HepG2 (cell line): ENCODE data around the gene PTMA. TPM values are rescaled to one million over a fixed set of nuclear protein-coding genes. Genes with fewer than 3 reads are reported as not detected.

Source experiments
- CBX2 ChIP-seq, 2 experiments: fragments of 200-600 bp in 1 of 2; sonication (generic); formaldehyde crosslinking in 1 of 2; IDR thresholded peaks; 2 replicates each; pipeline versions ENCODE4 v1.7.0 to v1.8.1; 2018 to 2022; ENCODE audit warnings: low read depth in 2 of 2, low read length in 1 of 2, mild to moderate bottlenecking in 1 of 2, missing genetic modification reagents in 1 of 2
- CCDC6 ChIP-seq: sonication (generic); formaldehyde crosslinking; IDR thresholded peaks from 2 replicates; pipeline ENCODE4 v1.8.1; 2022; ENCODE audit warnings: mild to moderate bottlenecking, missing genetic modification reagents, moderate library complexity
- HNRNPLL ChIP-seq: fragments of 200-400 bp; formaldehyde crosslinking; IDR thresholded peaks from 2 replicates; pipeline ENCODE4 v1.6.1; 2017; ENCODE audit warnings: mild to moderate bottlenecking, low read depth, low read length; ENCODE audit not compliant: poor library complexity, severe bottlenecking
- HOXA3 ChIP-seq: sonication (generic); formaldehyde crosslinking; IDR thresholded peaks from 2 replicates; pipeline ENCODE4 v1.5.0; 2020; ENCODE audit warnings: missing genetic modification reagents
- KDM5A ChIP-seq: fragments of 200-600 bp; sonication (generic); IDR thresholded peaks from 2 replicates; pipeline ENCODE4 v1.7.0; 2018; ENCODE audit warnings: antibody characterized with exemption, mild to moderate bottlenecking, low read length, borderline replicate concordance
- NPAS2 ChIP-seq: sonication (generic); formaldehyde crosslinking; IDR thresholded peaks from 2 replicates; pipeline ENCODE4 v1.8.0; 2022; ENCODE audit warnings: mild to moderate bottlenecking, missing genetic modification reagents, borderline replicate concordance
- PLRG1 ChIP-seq: fragments of 450-650 bp; conservative IDR thresholded peaks from 2 replicates; pipeline ENCODE4 v1.6.1; 2016
- POLR2G ChIP-seq: fragments of 200-400 bp; formaldehyde crosslinking; IDR thresholded peaks from 2 replicates; pipeline ENCODE4 v1.6.1; 2018; ENCODE audit warnings: mild to moderate bottlenecking, low read depth, low read length, moderate library complexity
- SETDB1 ChIP-seq: sonication (generic); formaldehyde crosslinking; IDR thresholded peaks from 2 replicates; pipeline ENCODE4 v1.5.1; 2020; ENCODE audit warnings: missing genetic modification reagents, mild to moderate bottlenecking, borderline replicate concordance
- SRSF1 ChIP-seq: fragments of 200-400 bp; formaldehyde crosslinking; optimal IDR thresholded peaks from 2 replicates; pipeline ENCODE3; 2017; ENCODE audit warnings: mild to moderate bottlenecking, low read depth, low read length, moderate library complexity
- ZBTB20 ChIP-seq: sonication (generic); formaldehyde crosslinking; IDR thresholded peaks from 2 replicates; pipeline ENCODE4 v1.8.1; 2023; ENCODE audit warnings: missing genetic modification reagents, low read depth, mild to moderate bottlenecking, borderline replicate concordance
- ZFAT ChIP-seq: sonication (generic); formaldehyde crosslinking; conservative IDR thresholded peaks from 2 replicates; pipeline ENCODE4 v1.8.1; 2023; ENCODE audit warnings: missing genetic modification reagents, inconsistent platforms
- ZNF296 ChIP-seq: sonication (generic); formaldehyde crosslinking; conservative IDR thresholded peaks from 2 replicates; pipeline ENCODE4 v1.5.0; 2020; ENCODE audit warnings: mild to moderate bottlenecking, missing genetic modification reagents
- ZNF317 ChIP-seq: sonication (generic); formaldehyde crosslinking; IDR thresholded peaks from 2 replicates; pipeline ENCODE4 v1.5.0; 2020; ENCODE audit warnings: mild to moderate bottlenecking, missing genetic modification reagents
- ZNF335 ChIP-seq: sonication (generic); formaldehyde crosslinking; IDR thresholded peaks from 2 replicates; pipeline ENCODE4 v1.4.0; 2020; ENCODE audit warnings: missing genetic modification reagents
- polyA plus RNA-seq, 8 experiments: library from polyadenylated mRNA; depleted of rRNA in 3 of 8; stranded (reverse) in 7 of 8; unstranded in 1 of 8; fragments of >200 nt; fragmentation: Illumina TruSeq in 4 of 8; extraction: Trizol in 4 of 8; gene quantifications; 2 replicates each; pipeline versions ENCODE4 v1.2.1 to v1.2.3, GENCODE V29; 2011 to 2016; ENCODE audit warnings: low read depth in 4 of 8, missing spikeins in 1 of 8, mixed read lengths in 1 of 8; ENCODE audit not compliant: insufficient read depth in 1 of 8
- total RNA-seq, 5 experiments: library from RNA; depleted of rRNA; stranded (reverse); fragments of >200 nt; fragmentation: Illumina TruSeq; extraction: Trizol; gene quantifications; 2 replicates each; pipeline ENCODE4 v1.2.3, GENCODE V29; 2016; ENCODE audit warnings: low read depth in 1 of 5
- TF ChIP-seq, protein P1 (sequence below): sonication (generic); formaldehyde crosslinking; IDR thresholded peaks from 2 replicates; pipeline ENCODE4 v1.5.0; 2020; ENCODE audit warnings: missing genetic modification reagents, mild to moderate bottlenecking, borderline replicate concordance
- TF ChIP-seq, protein P2 (sequence below), 2 experiments: sonication (generic) in 1 of 2; formaldehyde crosslinking in 1 of 2; IDR thresholded peaks; 2 replicates each; pipeline versions ENCODE4 v1.5.1 to v1.6.1; 2011 to 2020; ENCODE audit warnings: borderline replicate concordance in 1 of 2, low read depth in 1 of 2, low read length in 1 of 2, mild to moderate bottlenecking in 1 of 2, missing genetic modification reagents in 1 of 2, moderate library complexity in 1 of 2
- TF ChIP-seq, protein P3 (sequence below): sonication (generic); formaldehyde crosslinking; IDR thresholded peaks from 2 replicates; pipeline ENCODE4 v1.8.0; 2022; ENCODE audit warnings: mild to moderate bottlenecking, missing genetic modification reagents, moderate library complexity
- TF ChIP-seq, protein P4 (sequence below): sonication (generic); formaldehyde crosslinking; conservative IDR thresholded peaks from 2 replicates; pipeline ENCODE4 v1.8.0; 2022; ENCODE audit warnings: low read depth, missing genetic modification reagents
- TF ChIP-seq, protein P5 (sequence below): sonication (generic); formaldehyde crosslinking; IDR thresholded peaks from 2 replicates; pipeline ENCODE4 v1.9.0; 2021; ENCODE audit warnings: missing genetic modification reagents, mild to moderate bottlenecking, borderline replicate concordance

PTMA gene
- total and polyA plus RNA-seq, 2 of the 13 experiments (the other 11 are each of a cell fraction or from before 2014, with no cell fraction given): 190 to 1,086 TPM

DNA sequence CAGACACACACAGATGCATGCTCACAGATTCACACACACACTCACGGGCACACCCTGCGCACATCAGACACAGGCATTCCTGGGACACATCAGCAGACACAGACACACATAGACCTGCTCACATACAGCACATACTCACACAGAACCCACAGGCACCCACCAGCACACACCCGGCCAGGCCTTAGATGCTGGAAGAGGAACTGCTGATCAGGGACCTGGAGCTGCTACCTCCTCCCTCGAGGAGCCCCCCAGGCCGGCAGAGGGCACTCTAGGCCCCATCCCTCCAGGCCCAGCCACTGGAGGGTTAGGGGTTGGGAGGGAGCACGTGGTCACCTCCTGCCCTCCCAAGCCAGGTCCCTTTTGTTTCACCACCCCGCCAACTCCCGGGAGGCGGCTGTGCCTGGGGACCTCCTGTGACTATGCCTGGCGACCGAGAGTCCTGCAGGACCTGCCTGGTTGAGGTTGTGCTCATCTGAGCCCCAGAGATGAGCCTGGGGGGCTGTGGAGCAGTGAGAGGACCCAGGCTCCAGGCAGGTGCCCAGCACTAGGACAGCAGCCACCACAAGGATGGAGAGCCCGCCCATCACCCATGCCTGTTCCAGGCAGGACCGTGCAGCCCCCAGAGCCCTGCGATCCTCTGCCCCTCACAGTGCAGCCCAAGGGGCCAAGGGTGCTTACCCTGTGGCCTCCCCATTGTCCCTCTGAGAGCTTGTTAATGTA, 21.0 kb upstream of the PTMA start (continued):
- TF ChIP-seq, protein P1, sequence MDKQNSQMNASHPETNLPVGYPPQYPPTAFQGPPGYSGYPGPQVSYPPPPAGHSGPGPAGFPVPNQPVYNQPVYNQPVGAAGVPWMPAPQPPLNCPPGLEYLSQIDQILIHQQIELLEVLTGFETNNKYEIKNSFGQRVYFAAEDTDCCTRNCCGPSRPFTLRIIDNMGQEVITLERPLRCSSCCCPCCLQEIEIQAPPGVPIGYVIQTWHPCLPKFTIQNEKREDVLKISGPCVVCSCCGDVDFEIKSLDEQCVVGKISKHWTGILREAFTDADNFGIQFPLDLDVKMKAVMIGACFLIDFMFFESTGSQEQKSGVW (CRISPR knock-in tag): no peak
- TF ChIP-seq ZBTB20 (CRISPR knock-in tag) (0 out of 2 replicates have a peak, but pooled peaks have one; percentile 25), SRSF1 (peak; percentile 82), POLR2G (peak; percentile 80), PLRG1 (no peak), NPAS2 (CRISPR knock-in tag) (no peak), ZFAT (CRISPR knock-in tag) (no peak), SETDB1 (CRISPR knock-in tag) (no peak), CCDC6 (CRISPR knock-in tag) (0 out of 2 replicates have a peak, but pooled peaks have one; percentile 49), ZNF296 (CRISPR knock-in tag) (no peak), CBX2 (IDR thresholded peaks at IDR 0.05; ENCODE audit: low read depth, low read length) (no peak), CBX2 (CRISPR knock-in tag; IDR thresholded peaks at IDR 0.05; ENCODE audit: low read depth) (no peak; the same call in 1 of the 2 replicates), ZNF317 (peak; percentile 95), KDM5A (no peak), HNRNPLL (peak; percentile 45), ZNF335 (peak; percentile 70; the same call in 1 of the 2 replicates), HOXA3 (CRISPR knock-in tag) (peak; percentile 68; the same call in 1 of the 2 replicates)
- TF ChIP-seq, protein P2, sequence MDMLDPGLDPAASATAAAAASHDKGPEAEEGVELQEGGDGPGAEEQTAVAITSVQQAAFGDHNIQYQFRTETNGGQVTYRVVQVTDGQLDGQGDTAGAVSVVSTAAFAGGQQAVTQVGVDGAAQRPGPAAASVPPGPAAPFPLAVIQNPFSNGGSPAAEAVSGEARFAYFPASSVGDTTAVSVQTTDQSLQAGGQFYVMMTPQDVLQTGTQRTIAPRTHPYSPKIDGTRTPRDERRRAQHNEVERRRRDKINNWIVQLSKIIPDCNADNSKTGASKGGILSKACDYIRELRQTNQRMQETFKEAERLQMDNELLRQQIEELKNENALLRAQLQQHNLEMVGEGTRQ (IDR thresholded peaks at IDR 0.05; ENCODE audit: low read depth, low read length): peak; percentile 78
- TF ChIP-seq, protein P2 (CRISPR knock-in tag; IDR thresholded peaks at IDR 0.05; ENCODE audit: borderline replicate concordance): peak; percentile 89
- TF ChIP-seq, protein P3, sequence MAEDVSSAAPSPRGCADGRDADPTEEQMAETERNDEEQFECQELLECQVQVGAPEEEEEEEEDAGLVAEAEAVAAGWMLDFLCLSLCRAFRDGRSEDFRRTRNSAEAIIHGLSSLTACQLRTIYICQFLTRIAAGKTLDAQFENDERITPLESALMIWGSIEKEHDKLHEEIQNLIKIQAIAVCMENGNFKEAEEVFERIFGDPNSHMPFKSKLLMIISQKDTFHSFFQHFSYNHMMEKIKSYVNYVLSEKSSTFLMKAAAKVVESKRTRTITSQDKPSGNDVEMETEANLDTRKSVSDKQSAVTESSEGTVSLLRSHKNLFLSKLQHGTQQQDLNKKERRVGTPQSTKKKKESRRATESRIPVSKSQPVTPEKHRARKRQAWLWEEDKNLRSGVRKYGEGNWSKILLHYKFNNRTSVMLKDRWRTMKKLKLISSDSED (CRISPR knock-in tag): no peak
- TF ChIP-seq, protein P4, sequence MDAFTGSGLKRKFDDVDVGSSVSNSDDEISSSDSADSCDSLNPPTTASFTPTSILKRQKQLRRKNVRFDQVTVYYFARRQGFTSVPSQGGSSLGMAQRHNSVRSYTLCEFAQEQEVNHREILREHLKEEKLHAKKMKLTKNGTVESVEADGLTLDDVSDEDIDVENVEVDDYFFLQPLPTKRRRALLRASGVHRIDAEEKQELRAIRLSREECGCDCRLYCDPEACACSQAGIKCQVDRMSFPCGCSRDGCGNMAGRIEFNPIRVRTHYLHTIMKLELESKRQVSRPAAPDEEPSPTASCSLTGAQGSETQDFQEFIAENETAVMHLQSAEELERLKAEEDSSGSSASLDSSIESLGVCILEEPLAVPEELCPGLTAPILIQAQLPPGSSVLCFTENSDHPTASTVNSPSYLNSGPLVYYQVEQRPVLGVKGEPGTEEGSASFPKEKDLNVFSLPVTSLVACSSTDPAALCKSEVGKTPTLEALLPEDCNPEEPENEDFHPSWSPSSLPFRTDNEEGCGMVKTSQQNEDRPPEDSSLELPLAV: no peak; the same call in 1 of the 2 replicates
- TF ChIP-seq, protein P5, sequence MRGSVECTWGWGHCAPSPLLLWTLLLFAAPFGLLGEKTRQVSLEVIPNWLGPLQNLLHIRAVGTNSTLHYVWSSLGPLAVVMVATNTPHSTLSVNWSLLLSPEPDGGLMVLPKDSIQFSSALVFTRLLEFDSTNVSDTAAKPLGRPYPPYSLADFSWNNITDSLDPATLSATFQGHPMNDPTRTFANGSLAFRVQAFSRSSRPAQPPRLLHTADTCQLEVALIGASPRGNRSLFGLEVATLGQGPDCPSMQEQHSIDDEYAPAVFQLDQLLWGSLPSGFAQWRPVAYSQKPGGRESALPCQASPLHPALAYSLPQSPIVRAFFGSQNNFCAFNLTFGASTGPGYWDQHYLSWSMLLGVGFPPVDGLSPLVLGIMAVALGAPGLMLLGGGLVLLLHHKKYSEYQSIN: no peak
